Measurements from ENCODE around the gene IFT80.

The IFT80 gene

GRCh38 chr3:160227419-160227818 is 171.6 kb downstream of the IFT80 start:
- Histone ChIP-seq H3K9me3 (ENCODE audit: control insufficient read depth, insufficient read depth, low read length) (no peaks in the 10 kb centered on the region), H4K20me1 (ENCODE audit: control insufficient read depth, insufficient read depth, low read depth, low read length) (no peaks in the 10 kb centered on the region), H3K4me2 (ENCODE audit: low read length) (no peak overlapping the region), H3K27me3 (ENCODE audit: control insufficient read depth, low read length) (peaks cover 41% of the 10 kb centered on the region), H3F3A (ENCODE audit: control insufficient read depth, insufficient read depth) (no peaks in the 10 kb centered on the region; the same call in 1 of the 2 replicates), H3K4me1 (ENCODE audit: control insufficient read depth, low read length) (peaks cover 13% of the 10 kb centered on the region), H3K79me2 (ENCODE audit: control insufficient read depth, low read length) (no peaks in the 10 kb centered on the region), H3K4me3 (ENCODE audit: low read length) (no peak overlapping the region), H3K9me2 (replicated peaks; ENCODE audit: control insufficient read depth, low read length) (no peaks in the 10 kb centered on the region), H3K27ac (ENCODE audit: low read depth, low read length) (no peak overlapping the region), H3K36me3 (ENCODE audit: control insufficient read depth, low read length) (no peaks in the 10 kb centered on the region)
- no peak for TF ChIP-seq EZH2phosphoT487 (IDR thresholded peaks at IDR 0.05; ENCODE audit: borderline replicate concordance, low read length)
- TF ChIP-seq CTCF (IDR thresholded peaks at IDR 0.05; ENCODE audit: low read depth, low read length, poor library complexity, severe bottlenecking) = no peak

- H3K27ac ChIP-seq (ENCODE audit: low read depth, low read length) = no peak overlapping the region
- peak overlapping the region; percentile 75; the same call in 1 of the 2 replicates for H3K4me3 ChIP-seq (ENCODE audit: low read length)
- H3K9me3 ChIP-seq (ENCODE audit: control insufficient read depth, insufficient read depth, low read length) = no peaks in the 10 kb centered on the region
- peaks cover 30% of the 10 kb centered on the region for H3K27me3 ChIP-seq (ENCODE audit: control insufficient read depth, low read length)
- H3K36me3 ChIP-seq (ENCODE audit: control insufficient read depth, low read length) = no peaks in the 10 kb centered on the region
- H4K20me1 ChIP-seq (ENCODE audit: control insufficient read depth, insufficient read depth, low read depth, low read length) = no peaks in the 10 kb centered on the region
- no peaks in the 10 kb centered on the region; the same call in 1 of the 2 replicates for H3F3A ChIP-seq (ENCODE audit: control insufficient read depth, insufficient read depth)
- H3K79me2 ChIP-seq (ENCODE audit: control insufficient read depth, low read length) = no peaks in the 10 kb centered on the region
- H3K4me2 ChIP-seq (ENCODE audit: low read length) = peak overlapping the region; percentile 81; the same call in 1 of the 2 replicates
- H3K4me1 ChIP-seq (ENCODE audit: control insufficient read depth, low read length) = peaks cover 18% of the 10 kb centered on the region
- no peaks in the 10 kb centered on the region for H3K9me2 ChIP-seq (replicated peaks; ENCODE audit: control insufficient read depth, low read length)
- TF ChIP-seq EZH2phosphoT487 (IDR thresholded peaks at IDR 0.05; ENCODE audit: borderline replicate concordance, low read length) (no peak), CTCF (IDR thresholded peaks at IDR 0.05; ENCODE audit: low read depth, low read length, poor library complexity, severe bottlenecking) (no peak)
These were observed 172.8 kb downstream of the IFT80 start for GRCh38 chr3:160226026-160226907.

DNA sequence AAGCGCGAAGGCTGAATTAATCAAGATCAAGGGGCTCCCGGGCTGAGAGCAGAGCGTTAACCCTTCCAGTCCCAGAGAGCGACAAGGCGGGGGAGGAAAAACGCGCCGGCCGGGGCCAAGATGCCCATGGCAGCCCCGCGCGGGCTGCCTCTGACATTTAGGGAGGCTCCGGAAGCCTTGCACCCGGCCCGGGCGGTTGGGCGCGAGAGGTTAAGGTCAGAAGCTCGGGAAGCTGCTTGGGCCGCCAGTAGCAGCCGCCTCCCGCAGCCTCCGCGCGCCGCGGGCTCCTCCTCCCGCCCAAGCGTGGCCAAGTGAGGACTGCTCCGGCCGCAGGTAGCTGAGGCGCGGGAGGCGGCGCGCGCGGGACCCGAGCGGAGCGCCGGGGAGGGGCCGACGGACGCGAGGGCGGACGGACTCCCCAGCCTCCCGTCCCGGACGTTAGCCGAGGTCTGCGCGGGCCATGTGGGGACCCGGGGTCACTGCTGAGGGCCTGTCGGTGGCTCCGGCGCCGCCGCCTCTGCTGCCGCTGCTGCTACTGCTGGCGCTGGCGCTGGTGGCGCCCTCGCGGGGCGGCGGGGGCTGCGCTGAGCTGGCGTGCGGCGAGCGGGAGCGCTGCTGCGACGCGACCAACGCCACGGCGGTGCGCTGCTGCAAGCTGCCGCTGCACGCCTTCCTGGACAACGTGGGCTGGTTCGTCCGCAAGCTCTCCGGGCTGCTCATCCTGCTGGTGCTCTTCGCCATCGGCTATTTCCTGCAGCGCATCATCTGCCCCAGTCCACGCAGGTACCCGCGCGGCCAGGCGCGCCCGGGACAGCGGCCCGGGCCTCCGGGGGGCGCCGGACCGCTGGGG is 173.6 kb downstream of the IFT80 start, which contains the start of gene C3orf80:
Gene C3orf80, plus strand, starts transcription at position 247 of the 850 bp plus-strand sequence. Its CDS starts 214 bp downstream, at position 461.
- H3K27ac ChIP-seq (ENCODE audit: low read depth, low read length) = no peak within 1 kb of the TSS
- H3K79me2 ChIP-seq (ENCODE audit: control insufficient read depth, low read length) = no peaks in the 10 kb centered on the region
- no peaks in the 10 kb centered on the region for H3K9me2 ChIP-seq (replicated peaks; ENCODE audit: control insufficient read depth, low read length)
- no peaks in the 10 kb centered on the region for H3K36me3 ChIP-seq (ENCODE audit: control insufficient read depth, low read length)
- no peaks in the 10 kb centered on the region; the same call in 1 of the 2 replicates for H3F3A ChIP-seq (ENCODE audit: control insufficient read depth, insufficient read depth)
- H3K4me3 ChIP-seq (ENCODE audit: low read length) = peak within 1 kb of the TSS; percentile 75
- peaks cover 28% of the 10 kb centered on the region for H3K27me3 ChIP-seq (ENCODE audit: control insufficient read depth, low read length)
- H3K9me3 ChIP-seq (ENCODE audit: control insufficient read depth, insufficient read depth, low read length) = no peaks in the 10 kb centered on the region
- peak; percentile 40 for TF ChIP-seq CTCF (IDR thresholded peaks at IDR 0.05; ENCODE audit: low read depth, low read length, poor library complexity, severe bottlenecking)
- no peak; the same call in 1 of the 2 replicates for TF ChIP-seq EZH2phosphoT487 (IDR thresholded peaks at IDR 0.05; ENCODE audit: borderline replicate concordance, low read length)
- H3K4me1 ChIP-seq (ENCODE audit: control insufficient read depth, low read length) = peaks cover 18% of the 10 kb centered on the region
- H4K20me1 ChIP-seq (ENCODE audit: control insufficient read depth, insufficient read depth, low read depth, low read length) = no peaks in the 10 kb centered on the region
- H3K4me2 ChIP-seq (ENCODE audit: low read length) = peak within 1 kb of the TSS; percentile 81
